T-helper 1 cell treated with Interleukin-12 subunit alpha and Interleukin-12 subunit beta and Interleukin-4 antibody, amounts not matched to agents 30 μg/mL and 1 μg/mL, for 36 hours (primary cell): Measurements from ENCODE around the gene TPMT.

Source experiments
- H3K27ac Mint-ChIP-seq: one replicate; pipeline ENCODE4 v1.8.0; 2021; ENCODE audit warnings: mild to moderate bottlenecking, mixed read lengths
- H3K27me3 Mint-ChIP-seq: one replicate; pipeline ENCODE4 v1.8.0; 2021; ENCODE audit warnings: low read depth, mixed read lengths
- H3K36me3 Mint-ChIP-seq: one replicate; pipeline ENCODE4 v1.8.0; 2021; ENCODE audit warnings: low read depth, mixed read lengths
- H3K4me1 Mint-ChIP-seq: one replicate; pipeline ENCODE4 v1.8.0; 2021; ENCODE audit warnings: low read depth, mixed read lengths
- H3K4me3 Mint-ChIP-seq: one replicate; pipeline ENCODE4 v1.8.0; 2021; ENCODE audit warnings: mild to moderate bottlenecking, moderate library complexity, mixed read lengths
- H3K9me3 Mint-ChIP-seq: one replicate; pipeline ENCODE4 v1.8.0; 2021; ENCODE audit warnings: mixed read lengths

The TPMT gene

GRCh38 chr6:18080544-18080943 is 74.3 kb downstream of the TPMT start:
- no peaks in the 10 kb centered on the region for H3K36me3 Mint-ChIP-seq
- no peak overlapping the region for H3K27ac Mint-ChIP-seq
- no peaks in the 10 kb centered on the region for H3K4me1 Mint-ChIP-seq
- no peaks in the 10 kb centered on the region for H3K27me3 Mint-ChIP-seq
- peaks cover 11% of the 10 kb centered on the region for H3K9me3 Mint-ChIP-seq
- no peak overlapping the region for H3K4me3 Mint-ChIP-seq

DNA sequence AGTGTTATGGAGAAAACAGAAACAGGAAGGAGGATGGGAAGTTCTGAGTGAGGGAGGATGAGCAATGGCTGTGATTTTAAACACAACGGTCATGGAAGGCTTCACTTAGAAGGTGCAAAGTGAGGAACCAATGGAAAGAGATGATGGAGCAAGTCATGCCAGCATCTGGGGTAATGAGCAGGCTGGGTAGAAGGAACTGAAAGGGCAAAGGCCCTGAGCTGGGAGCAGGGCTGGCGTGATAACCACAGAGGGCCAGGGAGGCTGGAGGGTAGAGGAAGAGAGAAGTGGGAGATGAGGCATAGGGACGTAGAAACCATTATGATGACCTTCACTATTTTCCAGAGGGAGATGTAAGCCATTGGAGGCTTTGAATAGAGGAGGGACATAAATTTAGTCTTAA is 76.0 kb downstream of the TPMT start:
- no peak overlapping the region for H3K4me3 Mint-ChIP-seq
- H3K27ac Mint-ChIP-seq: no peak overlapping the region
- H3K4me1 Mint-ChIP-seq: no peaks in the 10 kb centered on the region
- H3K36me3 Mint-ChIP-seq: no peaks in the 10 kb centered on the region
- peaks cover 21% of the 10 kb centered on the region for H3K9me3 Mint-ChIP-seq
- no peaks in the 10 kb centered on the region for H3K27me3 Mint-ChIP-seq
